T47D (cell line): ENCODE measurements around the gene NRTN.
"Not testable (repeated sequence)": the region's sequence is repeated elsewhere in the genome, so short reads cannot be mapped to it uniquely, and the experiment has no call there.

Experiments used
- DNase-seq, 2 experiments: peaks; one replicate each; pipeline versions ENCODE4 v3.0.0 to v3.0.0-alpha.2; 2011 to 2012; ENCODE audit warnings: low read depth in 1 of 2, low spot score in 1 of 2
- JUND ChIP-seq: IDR thresholded peaks from 2 replicates; pipeline ENCODE4 v1.6.1; 2012; ENCODE audit warnings: low read depth
- in situ Hi-C: cut with HindIII; loops from 2 replicates; pipeline ENCODE4 v1.10.0; 2016; ENCODE audit warnings: low sequenced_read_pairs, low pct_unique_long_range_greater_than_20kb

NRTN gene

DNA sequence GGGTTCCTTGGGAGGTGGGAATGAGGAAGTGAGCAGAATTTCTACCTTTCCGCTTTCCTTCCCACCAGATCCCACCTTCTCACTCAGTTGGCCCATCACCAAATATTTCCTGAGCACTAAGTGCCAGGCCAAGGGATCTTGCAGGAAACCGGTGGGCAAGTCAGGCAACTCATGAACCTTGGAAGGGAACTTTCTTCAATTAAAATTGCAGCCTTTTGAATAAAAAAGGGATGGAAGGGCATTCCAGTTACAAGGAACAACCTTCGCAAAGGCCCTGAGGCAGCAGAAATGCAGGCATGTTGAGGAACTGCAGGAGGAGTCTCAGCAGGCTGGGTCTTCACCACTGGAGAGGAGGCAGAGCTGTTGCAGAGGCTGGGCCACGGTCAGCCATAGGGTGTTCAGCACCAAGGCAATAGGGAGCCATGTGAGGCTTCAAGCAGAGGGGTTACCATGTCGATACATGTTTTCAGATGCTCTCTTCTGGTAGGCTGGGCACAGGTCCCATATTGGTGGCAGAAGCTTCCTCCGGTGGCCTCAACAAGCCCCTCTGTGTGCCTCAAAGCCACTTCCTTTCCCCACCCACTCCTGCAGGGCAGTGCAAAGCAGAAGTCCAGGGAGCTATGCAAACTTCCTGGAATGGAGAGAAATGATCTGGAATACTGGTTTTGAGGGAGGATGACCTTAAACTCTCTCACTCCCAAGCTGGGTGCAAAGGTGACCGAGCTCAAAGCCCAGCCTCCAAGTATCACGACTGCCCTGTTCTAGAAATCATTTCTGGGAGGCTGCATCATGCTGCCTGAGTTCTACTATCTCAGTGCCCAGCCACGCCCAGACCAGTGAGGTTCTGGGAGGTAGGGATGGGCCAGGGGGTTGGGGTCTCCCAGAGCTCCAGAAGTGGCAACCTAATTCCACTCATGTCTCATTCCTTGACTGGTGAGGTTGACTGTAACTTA is 34.5 kb downstream of the NRTN start, which contains the start of gene FUT6:
Gene FUT6 (minus strand): TSS at position 638 of the 953 bp plus-strand sequence. CDS start 7,135 bp downstream, outside the sequence.
- no peak for TF ChIP-seq JUND
- no peak for DNase-seq
- in situ Hi-C loops, result no loop called here

- DNase-seq, in situ Hi-C loops: not testable (repeated sequence)
Observed at GRCh38 chr19:5841735-5842111, 36.9 kb downstream of the NRTN start.

DNA sequence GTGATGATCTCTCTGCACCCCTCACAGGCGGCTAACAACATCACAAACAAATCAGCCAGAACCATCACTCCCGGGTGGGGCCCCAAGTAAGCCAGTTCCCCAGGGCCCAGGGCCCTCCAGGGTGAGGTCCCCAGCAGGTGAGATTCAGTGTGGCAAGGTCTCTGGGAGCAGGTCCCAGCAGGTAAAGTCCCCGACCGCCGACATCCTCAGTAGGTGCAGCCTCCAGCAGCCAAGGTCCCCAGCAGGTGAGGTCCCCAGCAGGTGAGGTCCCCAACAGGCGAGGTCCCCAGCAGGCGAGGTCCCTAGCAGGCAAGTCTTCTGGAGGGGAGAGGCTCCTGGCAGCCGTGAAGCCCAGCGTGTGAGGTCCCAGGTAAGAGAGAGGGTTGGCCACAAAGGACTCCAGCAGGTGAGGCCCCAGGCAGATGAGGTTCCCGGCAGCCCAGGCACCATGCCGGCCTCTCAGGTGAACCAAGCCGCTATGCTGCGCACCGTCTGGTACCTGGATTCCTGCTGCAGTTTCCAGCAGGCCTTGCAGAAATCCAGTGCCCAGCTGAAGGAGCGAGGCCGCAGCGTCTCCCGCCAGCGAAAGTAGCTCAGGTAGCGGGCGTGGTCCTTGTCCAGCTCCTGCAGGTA is 38.5 kb downstream of the NRTN start:
- in situ Hi-C loops, result no loop called here
- no peak for DNase-seq
- no peak for TF ChIP-seq JUND

DNA sequence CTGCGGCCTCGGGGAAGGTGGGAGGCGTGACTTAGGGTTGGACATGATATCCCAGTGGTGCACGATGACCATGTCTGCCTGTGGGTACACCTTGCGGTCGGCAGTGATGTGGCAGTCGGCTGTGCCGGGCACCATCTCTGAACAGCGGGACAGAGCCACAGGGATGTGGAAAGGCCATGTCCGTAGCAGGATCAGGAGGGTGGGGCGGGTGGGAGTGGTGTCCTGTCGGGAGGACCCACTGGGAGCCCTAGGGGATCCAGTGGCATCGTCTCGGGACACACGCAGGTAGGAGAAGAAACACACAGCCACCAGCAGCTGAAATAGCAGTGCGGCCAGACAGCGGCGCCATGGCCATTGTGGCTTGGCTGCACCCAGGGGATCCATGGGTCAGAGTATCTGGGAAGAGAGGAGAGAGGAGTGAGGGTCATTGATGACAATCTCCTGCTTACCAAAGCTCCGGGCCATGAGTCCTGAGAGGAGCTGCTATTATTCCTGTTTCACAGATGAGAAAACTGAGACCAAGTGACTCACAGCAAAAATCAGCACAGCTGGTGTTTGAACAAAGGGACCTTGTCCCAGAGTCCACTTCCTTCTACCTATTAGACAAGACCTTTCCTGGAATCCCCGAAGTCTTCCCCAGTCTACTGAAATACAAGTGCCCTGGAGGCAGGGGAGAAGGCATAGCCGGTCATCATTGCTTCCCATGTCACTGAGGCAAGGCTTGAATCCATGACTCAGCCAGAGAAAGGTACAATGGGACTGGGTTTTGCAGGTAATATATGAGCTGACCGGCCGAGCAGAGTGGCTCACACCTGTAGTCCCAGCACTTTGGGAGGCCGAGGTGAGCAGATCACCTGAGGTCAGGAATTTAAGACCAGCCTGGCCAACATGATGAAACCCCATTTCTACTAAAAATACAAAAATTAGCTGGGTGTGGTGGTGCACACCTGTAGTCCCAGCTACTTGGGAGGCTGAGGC is 39.9 kb downstream of the NRTN start:
- in situ Hi-C loops, result no loop called here
- no peak for DNase-seq
- no peak for TF ChIP-seq JUND

DNA sequence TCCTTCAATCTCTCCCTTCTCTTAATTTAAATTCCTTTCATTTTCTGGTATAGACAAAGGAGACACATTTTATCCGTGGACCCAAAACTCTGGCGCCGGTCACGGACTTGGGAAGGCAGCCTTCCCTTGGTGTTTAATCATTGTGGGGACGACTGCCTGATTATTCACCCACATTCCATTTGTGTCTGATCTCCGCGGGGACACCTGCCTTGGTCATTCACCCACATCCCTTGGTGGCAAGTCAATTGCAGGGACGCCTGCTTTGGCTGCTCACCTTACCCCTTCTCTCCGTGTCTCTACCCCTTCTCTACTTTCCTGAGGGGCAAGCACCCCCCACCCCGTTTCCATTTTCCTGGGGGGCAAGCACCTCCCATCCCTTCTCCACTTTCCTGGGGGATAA is 43.0 kb downstream of the NRTN start:
- DNase-seq, in situ Hi-C loops: not testable (repeated sequence)

DNA sequence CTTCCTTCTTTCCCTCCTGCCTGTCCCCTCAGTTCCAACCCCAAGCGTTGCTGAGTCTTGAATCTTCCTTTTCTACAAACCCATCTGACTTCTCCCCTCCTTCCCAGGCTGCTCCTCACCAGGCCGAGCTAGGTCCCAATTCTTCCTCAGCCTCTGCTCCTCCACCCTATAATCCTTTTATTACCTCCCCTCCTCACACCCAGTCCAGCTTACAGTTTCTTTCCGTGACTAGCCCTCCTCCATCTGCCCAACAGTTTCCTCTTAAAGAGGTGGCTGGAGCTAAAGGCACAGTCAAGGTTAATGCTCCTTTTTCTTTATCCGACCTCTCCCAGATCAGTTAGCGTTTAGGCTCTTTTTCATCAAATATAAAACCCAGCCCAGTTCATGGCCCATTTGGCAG is 43.8 kb downstream of the NRTN start:
- in situ Hi-C loops, DNase-seq: not testable (repeated sequence)

GRCh38 chr19:5850189-5850588 is 45.3 kb downstream of the NRTN start:
- in situ Hi-C loops, result no loop called here
- TF ChIP-seq JUND, result no peak
- DNase-seq, result no peak

- in situ Hi-C loops, result no loop called here
- DNase-seq, result no peak
- TF ChIP-seq JUND, result no peak
Observed at GRCh38 chr19:5850743-5851293, 46.0 kb downstream of the NRTN start.

- in situ Hi-C loops, result no loop called here
- TF ChIP-seq JUND, result no peak
- DNase-seq, result peak in 1 of 2 experiments; percentile 30
Observed at GRCh38 chr19:5851302-5851701, 46.4 kb downstream of the NRTN start, which contains the start of gene FUT3. Gene FUT3 (minus strand): TSS chr19:5851449.

- in situ Hi-C loops, DNase-seq: not testable (repeated sequence)
Observed at GRCh38 chr19:5854121-5854520, 49.3 kb downstream of the NRTN start.

DNA sequence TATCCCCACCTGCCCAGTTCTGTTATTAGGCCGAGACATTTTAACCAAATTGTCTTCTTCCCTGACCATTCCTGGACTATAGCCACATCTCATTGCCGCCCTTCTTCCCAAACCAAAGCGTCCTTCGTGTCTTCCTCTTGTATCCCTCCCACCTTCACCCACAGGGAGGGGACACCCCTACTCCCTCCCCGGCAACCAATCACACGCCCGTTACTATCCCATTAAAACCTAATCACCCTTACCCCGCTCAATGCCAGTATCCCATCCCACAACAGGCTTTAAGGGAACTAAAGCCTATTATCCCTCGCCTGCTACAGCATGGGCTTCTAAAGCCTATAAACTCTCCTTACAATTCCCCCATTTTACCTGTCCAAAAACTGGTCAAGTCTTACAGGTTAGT is 50.3 kb downstream of the NRTN start:
- DNase-seq, in situ Hi-C loops: not testable (repeated sequence)
